Liver (tissue), 9 donors: ENCODE results near the gene NKX2-1. TPM values are rescaled to one million over a fixed set of nuclear protein-coding genes. Genes with fewer than 3 reads are reported as not detected.
"Not testable (repeated sequence)": the region's sequence is repeated elsewhere in the genome, so short reads cannot be mapped to it uniquely, and the experiment has no call there.

Experiments used
- DNase-seq: peaks from one replicate; pipeline ENCODE4 v3.0.0-alpha.2; 2017; ENCODE audit warnings: low spot score
- H3K27ac ChIP-seq, 2 donors: one replicate each; pipeline ENCODE4 v1.7.0; 2013; ENCODE audit warnings: inconsistent platforms in 2 of 2, low read length in 2 of 2, control low read depth in 1 of 2, low read depth in 1 of 2, mild to moderate bottlenecking in 1 of 2
- H3K27me3 ChIP-seq, 4 donors: one replicate each; pipeline versions ENCODE4 v1.6.1 to v1.7.0; 2013; ENCODE audit warnings: low read length in 3 of 4, inconsistent platforms in 1 of 4, mild to moderate bottlenecking in 1 of 4, moderate library complexity in 1 of 4; ENCODE audit not compliant: control insufficient read depth in 4 of 4, insufficient read depth in 4 of 4
- H3K36me3 ChIP-seq, 4 donors: one replicate each; pipeline versions ENCODE4 v1.6.1 to v1.7.0; 2013; ENCODE audit warnings: low read length in 3 of 4, mild to moderate bottlenecking in 3 of 4, low read depth in 1 of 4, moderate library complexity in 1 of 4; ENCODE audit not compliant: control insufficient read depth in 4 of 4, insufficient read depth in 3 of 4
- H3K4me1 ChIP-seq, 4 donors: one replicate each; pipeline versions ENCODE4 v1.6.1 to v1.7.0; 2013; ENCODE audit warnings: low read length in 3 of 4, mild to moderate bottlenecking in 3 of 4, moderate library complexity in 1 of 4; ENCODE audit not compliant: control insufficient read depth in 4 of 4, insufficient read depth in 4 of 4
- H3K4me3 ChIP-seq, 3 donors: one replicate each; pipeline versions ENCODE4 v1.6.1 to v1.7.0; 2013; ENCODE audit warnings: low read length in 3 of 3, control low read depth in 1 of 3, low read depth in 1 of 3, mild to moderate bottlenecking in 1 of 3
- H3K9ac ChIP-seq, 2 donors: one replicate each; pipeline ENCODE4 v1.7.0; 2013; ENCODE audit warnings: low read length in 2 of 2, mild to moderate bottlenecking in 2 of 2, moderate library complexity in 2 of 2, control low read depth in 1 of 2, low read depth in 1 of 2
- H3K9me3 ChIP-seq, 4 donors: one replicate each; pipeline versions ENCODE4 v1.6.1 to v1.7.0; 2013; ENCODE audit warnings: low read length in 3 of 4; ENCODE audit not compliant: control insufficient read depth in 4 of 4
- EGR1 ChIP-seq, 2 donors: IDR thresholded peaks; 2 replicates each; pipeline ENCODE4 v1.6.1; 2016 to 2018; ENCODE audit warnings: antibody characterized with exemption in 2 of 2, low read depth in 2 of 2
- FOXA2 ChIP-seq: IDR thresholded peaks from 2 replicates; pipeline ENCODE4 v1.6.1; 2016; ENCODE audit warnings: antibody characterized with exemption
- GABPA ChIP-seq, 2 donors: IDR thresholded peaks in 1 of 2; conservative IDR thresholded peaks in 1 of 2; 2 replicates each; pipeline ENCODE4 v1.6.1; 2016; ENCODE audit warnings: antibody characterized with exemption in 2 of 2, mild to moderate bottlenecking in 1 of 2, moderate library complexity in 1 of 2
- HNF4A ChIP-seq, 2 donors: conservative IDR thresholded peaks; 2 replicates each; pipeline ENCODE4 v1.6.1; 2016; ENCODE audit warnings: antibody characterized with exemption in 2 of 2, mild to moderate bottlenecking in 2 of 2
- HNF4G ChIP-seq: IDR thresholded peaks from 2 replicates; pipeline ENCODE4 v1.6.1; 2016; ENCODE audit warnings: antibody characterized with exemption
- RAD21 ChIP-seq, 2 donors: IDR thresholded peaks; 2 replicates each; pipeline ENCODE4 v1.6.1; 2016; ENCODE audit warnings: antibody characterized with exemption in 2 of 2, mild to moderate bottlenecking in 2 of 2
- RXRA ChIP-seq, 2 donors: IDR thresholded peaks; 2 replicates each; pipeline ENCODE4 v1.6.1; 2017 to 2018; ENCODE audit warnings: antibody characterized with exemption in 2 of 2, mild to moderate bottlenecking in 1 of 2
- TAF1 ChIP-seq: conservative IDR thresholded peaks from 2 replicates; pipeline ENCODE4 v1.6.1; 2016; ENCODE audit warnings: antibody characterized with exemption, mild to moderate bottlenecking
- WGBS: extraction: QIAGEN DNeasy Blood & Tissue Kit; methylation state at CpG from one replicate; pipeline ENCODE4 v1.1.7; 2013; 5-methylcytosine and 5-hydroxymethylcytosine counted together
- polyA plus RNA-seq, 2 donors: library from polyadenylated mRNA; stranded (reverse) in 1 of 2; unstranded in 1 of 2; fragments of 200-250 nt in 1 of 2; fragments of >200 nt in 1 of 2; fragmentation: Nextera tagmentation in 1 of 2; extraction: Ambion mirVana in 1 of 2; gene quantifications; one replicate each; pipeline versions ENCODE4 v1.2.1 to v1.2.3, GENCODE V29; 2013 to 2015
- total RNA-seq, 2 donors: library from RNA; depleted of rRNA; stranded (reverse); fragments of >200 nt; gene quantifications; one replicate each; pipeline ENCODE4 v1.2.3, GENCODE V29; 2014
- TF ChIP-seq, protein P1 (sequence below): IDR thresholded peaks from 2 replicates; pipeline ENCODE4 v1.6.1; 2016; ENCODE audit warnings: antibody characterized with exemption
- TF ChIP-seq, protein P2 (sequence below): IDR thresholded peaks from 2 replicates; pipeline ENCODE4 v1.6.1; 2016; ENCODE audit warnings: antibody characterized with exemption, mild to moderate bottlenecking
- TF ChIP-seq, protein P3 (sequence below): fragments of 150-350 bp; IDR thresholded peaks from 2 replicates; pipeline ENCODE4 v1.5.1; 2017; ENCODE audit warnings: improper control_type of control experiment, low read depth, low read length; ENCODE audit not compliant: missing input control
- TF ChIP-seq, protein P4 (sequence below): IDR thresholded peaks from 2 replicates; pipeline ENCODE4 v1.6.1; 2016; ENCODE audit warnings: antibody characterized with exemption
- TF ChIP-seq, protein P5 (sequence below): IDR thresholded peaks from 2 replicates; pipeline ENCODE4 v1.6.1; 2016; ENCODE audit warnings: antibody characterized with exemption
- donor health status: healthy.
- donor health status: healthy.
- donor health status: healthy.
- donor health status: healthy.
- donor health status: healthy.

Gene NKX2-1
- total and polyA plus RNA-seq, 4 donors: not detected

DNA sequence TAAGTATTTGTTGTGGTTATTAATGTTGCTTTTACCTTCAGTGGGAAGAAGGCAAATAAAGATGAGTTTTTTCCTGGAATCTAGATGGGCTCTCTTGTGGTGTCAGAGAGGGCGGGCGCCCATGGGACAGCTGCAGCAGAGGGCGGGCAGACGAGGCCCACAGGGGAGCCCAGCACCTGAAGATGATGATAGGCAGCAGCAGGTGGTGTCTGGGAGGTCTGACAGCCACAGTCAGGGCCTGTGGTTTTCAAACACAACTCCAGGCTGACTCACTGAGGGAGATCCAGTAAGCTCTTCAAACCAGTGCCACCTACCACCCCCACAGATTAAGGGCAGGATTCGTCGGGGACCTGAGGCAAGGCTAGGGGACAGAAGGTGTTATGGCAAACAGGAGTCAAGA, 42.8 kb downstream of the NKX2-1 start:
- Histone ChIP-seq H3K36me3 (no peaks in the 10 kb centered on the region), H3K4me3 (no peak overlapping the region), H3K4me1 (no peaks in the 10 kb centered on the region), H3K9me3 (no peaks in the 10 kb centered on the region), H3K9ac (no peak overlapping the region), H3K27ac (no peak overlapping the region), H3K27me3 (no peaks in the 10 kb centered on the region)
- TF ChIP-seq GABPA (IDR thresholded peaks at IDR 0.05 in 1 of 2, conservative IDR thresholded peaks at IDR 0.05 in 1 of 2) (no peak), HNF4G (no peak), TAF1 (no peak), RXRA (IDR thresholded peaks at IDR 0.05) (no peak)
- TF ChIP-seq, protein P1, sequence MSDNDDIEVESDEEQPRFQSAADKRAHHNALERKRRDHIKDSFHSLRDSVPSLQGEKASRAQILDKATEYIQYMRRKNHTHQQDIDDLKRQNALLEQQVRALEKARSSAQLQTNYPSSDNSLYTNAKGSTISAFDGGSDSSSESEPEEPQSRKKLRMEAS: no peak
- TF ChIP-seq, protein P2, sequence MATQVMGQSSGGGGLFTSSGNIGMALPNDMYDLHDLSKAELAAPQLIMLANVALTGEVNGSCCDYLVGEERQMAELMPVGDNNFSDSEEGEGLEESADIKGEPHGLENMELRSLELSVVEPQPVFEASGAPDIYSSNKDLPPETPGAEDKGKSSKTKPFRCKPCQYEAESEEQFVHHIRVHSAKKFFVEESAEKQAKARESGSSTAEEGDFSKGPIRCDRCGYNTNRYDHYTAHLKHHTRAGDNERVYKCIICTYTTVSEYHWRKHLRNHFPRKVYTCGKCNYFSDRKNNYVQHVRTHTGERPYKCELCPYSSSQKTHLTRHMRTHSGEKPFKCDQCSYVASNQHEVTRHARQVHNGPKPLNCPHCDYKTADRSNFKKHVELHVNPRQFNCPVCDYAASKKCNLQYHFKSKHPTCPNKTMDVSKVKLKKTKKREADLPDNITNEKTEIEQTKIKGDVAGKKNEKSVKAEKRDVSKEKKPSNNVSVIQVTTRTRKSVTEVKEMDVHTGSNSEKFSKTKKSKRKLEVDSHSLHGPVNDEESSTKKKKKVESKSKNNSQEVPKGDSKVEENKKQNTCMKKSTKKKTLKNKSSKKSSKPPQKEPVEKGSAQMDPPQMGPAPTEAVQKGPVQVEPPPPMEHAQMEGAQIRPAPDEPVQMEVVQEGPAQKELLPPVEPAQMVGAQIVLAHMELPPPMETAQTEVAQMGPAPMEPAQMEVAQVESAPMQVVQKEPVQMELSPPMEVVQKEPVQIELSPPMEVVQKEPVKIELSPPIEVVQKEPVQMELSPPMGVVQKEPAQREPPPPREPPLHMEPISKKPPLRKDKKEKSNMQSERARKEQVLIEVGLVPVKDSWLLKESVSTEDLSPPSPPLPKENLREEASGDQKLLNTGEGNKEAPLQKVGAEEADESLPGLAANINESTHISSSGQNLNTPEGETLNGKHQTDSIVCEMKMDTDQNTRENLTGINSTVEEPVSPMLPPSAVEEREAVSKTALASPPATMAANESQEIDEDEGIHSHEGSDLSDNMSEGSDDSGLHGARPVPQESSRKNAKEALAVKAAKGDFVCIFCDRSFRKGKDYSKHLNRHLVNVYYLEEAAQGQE: no peak
- TF ChIP-seq, protein P3, sequence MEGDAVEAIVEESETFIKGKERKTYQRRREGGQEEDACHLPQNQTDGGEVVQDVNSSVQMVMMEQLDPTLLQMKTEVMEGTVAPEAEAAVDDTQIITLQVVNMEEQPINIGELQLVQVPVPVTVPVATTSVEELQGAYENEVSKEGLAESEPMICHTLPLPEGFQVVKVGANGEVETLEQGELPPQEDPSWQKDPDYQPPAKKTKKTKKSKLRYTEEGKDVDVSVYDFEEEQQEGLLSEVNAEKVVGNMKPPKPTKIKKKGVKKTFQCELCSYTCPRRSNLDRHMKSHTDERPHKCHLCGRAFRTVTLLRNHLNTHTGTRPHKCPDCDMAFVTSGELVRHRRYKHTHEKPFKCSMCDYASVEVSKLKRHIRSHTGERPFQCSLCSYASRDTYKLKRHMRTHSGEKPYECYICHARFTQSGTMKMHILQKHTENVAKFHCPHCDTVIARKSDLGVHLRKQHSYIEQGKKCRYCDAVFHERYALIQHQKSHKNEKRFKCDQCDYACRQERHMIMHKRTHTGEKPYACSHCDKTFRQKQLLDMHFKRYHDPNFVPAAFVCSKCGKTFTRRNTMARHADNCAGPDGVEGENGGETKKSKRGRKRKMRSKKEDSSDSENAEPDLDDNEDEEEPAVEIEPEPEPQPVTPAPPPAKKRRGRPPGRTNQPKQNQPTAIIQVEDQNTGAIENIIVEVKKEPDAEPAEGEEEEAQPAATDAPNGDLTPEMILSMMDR: no peak
- no peak for DNase-seq
- 63% methylated on average over 6 of the region's 6 CpGs for WGBS

DNA sequence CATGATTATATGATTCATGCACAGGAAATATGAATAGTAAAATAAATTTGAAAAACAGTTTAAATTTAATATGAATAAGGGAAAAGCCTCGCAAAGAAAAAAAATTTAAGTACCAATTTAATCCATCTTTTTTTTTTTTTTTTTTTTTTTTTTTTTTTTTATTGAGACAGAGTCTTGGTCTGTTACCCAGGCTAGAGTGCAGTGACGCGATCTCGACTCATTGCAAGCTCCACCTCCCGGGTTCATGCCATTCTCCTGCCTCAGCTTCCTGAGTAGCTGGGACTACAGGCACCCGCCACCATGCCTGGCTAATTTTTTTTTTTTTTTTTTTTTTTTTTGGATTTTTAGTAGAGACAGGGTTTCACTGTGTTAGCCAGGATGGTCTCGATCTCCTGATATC, 44.0 kb downstream of the NKX2-1 start:
- not testable (repeated sequence) for H3K4me3 ChIP-seq, H3K9ac ChIP-seq, H3K9me3 ChIP-seq, H3K4me1 ChIP-seq, H3K27me3 ChIP-seq, H3K36me3 ChIP-seq, DNase-seq, H3K27ac ChIP-seq
- 84% methylated on average over 7 of the region's 7 CpGs for WGBS

DNA sequence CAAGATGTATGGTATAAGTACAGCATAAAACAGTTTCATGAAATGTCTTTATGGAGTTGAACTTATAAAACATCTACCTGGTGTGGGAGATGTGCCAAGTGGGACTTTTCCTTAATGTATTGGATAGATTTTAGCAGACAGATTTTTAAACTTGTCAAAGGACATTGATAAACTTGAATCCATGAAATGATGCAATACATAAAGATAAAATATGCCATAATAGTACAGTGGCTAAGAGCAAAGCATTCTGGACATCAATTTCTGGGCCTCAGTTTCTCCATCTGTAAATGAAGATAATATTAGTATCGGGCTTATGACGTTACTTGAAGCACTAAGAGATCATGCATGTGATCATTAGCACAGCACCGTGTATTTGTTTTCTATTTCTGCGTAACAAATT, 45.4 kb downstream of the NKX2-1 start:
- WGBS: 67% methylated on average over 4 of the region's 4 CpGs
- no peak overlapping the region for H3K4me3 ChIP-seq
- no peak overlapping the region for H3K27ac ChIP-seq
- DNase-seq: no peak
- H3K36me3 ChIP-seq: no peaks in the 10 kb centered on the region
- no peak overlapping the region for H3K9ac ChIP-seq
- no peaks in the 10 kb centered on the region for H3K9me3 ChIP-seq
- no peaks in the 10 kb centered on the region for H3K4me1 ChIP-seq
- no peaks in the 10 kb centered on the region for H3K27me3 ChIP-seq
- TF ChIP-seq, protein P4, sequence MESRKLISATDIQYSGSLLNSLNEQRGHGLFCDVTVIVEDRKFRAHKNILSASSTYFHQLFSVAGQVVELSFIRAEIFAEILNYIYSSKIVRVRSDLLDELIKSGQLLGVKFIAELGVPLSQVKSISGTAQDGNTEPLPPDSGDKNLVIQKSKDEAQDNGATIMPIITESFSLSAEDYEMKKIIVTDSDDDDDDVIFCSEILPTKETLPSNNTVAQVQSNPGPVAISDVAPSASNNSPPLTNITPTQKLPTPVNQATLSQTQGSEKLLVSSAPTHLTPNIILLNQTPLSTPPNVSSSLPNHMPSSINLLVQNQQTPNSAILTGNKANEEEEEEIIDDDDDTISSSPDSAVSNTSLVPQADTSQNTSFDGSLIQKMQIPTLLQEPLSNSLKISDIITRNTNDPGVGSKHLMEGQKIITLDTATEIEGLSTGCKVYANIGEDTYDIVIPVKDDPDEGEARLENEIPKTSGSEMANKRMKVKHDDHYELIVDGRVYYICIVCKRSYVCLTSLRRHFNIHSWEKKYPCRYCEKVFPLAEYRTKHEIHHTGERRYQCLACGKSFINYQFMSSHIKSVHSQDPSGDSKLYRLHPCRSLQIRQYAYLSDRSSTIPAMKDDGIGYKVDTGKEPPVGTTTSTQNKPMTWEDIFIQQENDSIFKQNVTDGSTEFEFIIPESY: no peak
- TF ChIP-seq RAD21 (IDR thresholded peaks at IDR 0.05): no peak
- TF ChIP-seq, protein P2: no peak
- no peak for TF ChIP-seq HNF4A (conservative IDR thresholded peaks at IDR 0.05)
- no peak for TF ChIP-seq FOXA2
- TF ChIP-seq HNF4G: no peak
- TF ChIP-seq EGR1 (IDR thresholded peaks at IDR 0.05; ENCODE audit: low read depth in 2 of 2): no peak
- TF ChIP-seq, protein P5, sequence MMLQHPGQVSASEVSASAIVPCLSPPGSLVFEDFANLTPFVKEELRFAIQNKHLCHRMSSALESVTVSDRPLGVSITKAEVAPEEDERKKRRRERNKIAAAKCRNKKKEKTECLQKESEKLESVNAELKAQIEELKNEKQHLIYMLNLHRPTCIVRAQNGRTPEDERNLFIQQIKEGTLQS: no peak
- TF ChIP-seq, protein P3: no peak
- no peak for TF ChIP-seq TAF1
